ENCODE measurements around the gene PCDHGA9. TPM values are rescaled to one million over a fixed set of nuclear protein-coding genes. Genes with fewer than 3 reads are reported as not detected.
"Not testable (repeated sequence)": the region's sequence is repeated elsewhere in the genome, so short reads cannot be mapped to it uniquely, and the experiment has no call there.

PCDHGA9 gene
- total RNA-seq, 4 donors from 2014 or later: 4.1 to 8.3 (median 5.6) TPM

DNA sequence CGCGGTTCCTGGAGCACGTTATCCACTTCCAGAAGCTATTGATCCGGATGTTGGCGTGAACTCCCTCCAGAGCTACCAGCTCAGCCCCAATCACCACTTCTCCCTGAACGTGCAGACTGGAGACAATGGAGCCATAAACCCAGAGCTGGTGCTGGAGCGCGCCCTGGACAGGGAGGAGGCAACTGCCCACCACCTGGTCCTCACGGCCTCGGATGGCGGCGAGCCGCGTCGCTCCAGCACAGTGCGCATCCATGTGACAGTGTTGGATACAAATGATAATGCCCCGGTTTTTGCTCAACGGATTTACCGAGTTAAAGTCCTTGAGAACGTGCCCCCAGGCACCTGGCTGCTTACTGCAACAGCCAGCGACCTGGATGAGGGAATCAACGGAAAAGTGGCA, 809 bp downstream of the PCDHGA9 start:
- TF ChIP-seq, protein P1, sequence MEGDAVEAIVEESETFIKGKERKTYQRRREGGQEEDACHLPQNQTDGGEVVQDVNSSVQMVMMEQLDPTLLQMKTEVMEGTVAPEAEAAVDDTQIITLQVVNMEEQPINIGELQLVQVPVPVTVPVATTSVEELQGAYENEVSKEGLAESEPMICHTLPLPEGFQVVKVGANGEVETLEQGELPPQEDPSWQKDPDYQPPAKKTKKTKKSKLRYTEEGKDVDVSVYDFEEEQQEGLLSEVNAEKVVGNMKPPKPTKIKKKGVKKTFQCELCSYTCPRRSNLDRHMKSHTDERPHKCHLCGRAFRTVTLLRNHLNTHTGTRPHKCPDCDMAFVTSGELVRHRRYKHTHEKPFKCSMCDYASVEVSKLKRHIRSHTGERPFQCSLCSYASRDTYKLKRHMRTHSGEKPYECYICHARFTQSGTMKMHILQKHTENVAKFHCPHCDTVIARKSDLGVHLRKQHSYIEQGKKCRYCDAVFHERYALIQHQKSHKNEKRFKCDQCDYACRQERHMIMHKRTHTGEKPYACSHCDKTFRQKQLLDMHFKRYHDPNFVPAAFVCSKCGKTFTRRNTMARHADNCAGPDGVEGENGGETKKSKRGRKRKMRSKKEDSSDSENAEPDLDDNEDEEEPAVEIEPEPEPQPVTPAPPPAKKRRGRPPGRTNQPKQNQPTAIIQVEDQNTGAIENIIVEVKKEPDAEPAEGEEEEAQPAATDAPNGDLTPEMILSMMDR (IDR thresholded peaks at IDR 0.05; ENCODE audit: low read depth): no peak

DNA sequence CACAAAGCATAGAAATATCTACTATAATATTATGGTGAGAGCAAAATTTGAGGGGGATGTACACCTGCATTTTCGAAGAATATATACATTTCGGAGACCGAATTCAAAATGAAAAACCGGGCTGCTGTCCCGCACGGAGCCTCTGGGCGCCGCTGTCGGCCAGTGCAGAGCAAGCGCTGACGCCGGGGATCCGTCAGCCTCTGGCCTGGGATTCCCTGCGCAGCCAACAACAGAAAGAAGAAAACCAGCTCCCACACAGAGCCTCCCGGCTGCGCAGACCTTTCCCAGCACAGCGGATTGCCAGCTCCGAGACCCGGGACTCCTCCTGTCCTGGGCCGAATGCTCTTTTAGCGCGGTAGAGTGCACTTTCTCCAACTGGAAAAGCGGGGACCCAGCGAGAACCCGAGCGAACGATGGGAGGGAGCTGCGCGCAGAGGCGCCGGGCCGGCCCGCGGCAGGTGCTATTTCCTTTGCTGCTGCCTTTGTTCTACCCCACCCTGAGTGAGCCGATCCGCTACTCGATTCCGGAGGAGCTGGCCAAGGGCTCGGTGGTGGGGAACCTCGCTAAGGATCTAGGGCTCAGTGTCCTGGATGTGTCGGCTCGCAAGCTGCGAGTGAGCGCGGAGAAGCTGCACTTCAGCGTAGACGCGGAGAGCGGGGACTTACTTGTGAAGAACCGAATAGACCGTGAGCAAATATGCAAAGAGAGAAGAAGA, 5.4 kb downstream of the PCDHGA9 start, which contains the start of gene PCDHGB6:
PCDHGB6 (plus strand) TSS at position 232 of the 716 bp plus-strand sequence; CDS start at position 414, 182 bp downstream.
- TF ChIP-seq, protein P1 (IDR thresholded peaks at IDR 0.05; ENCODE audit: low read depth): not testable (repeated sequence)

DNA sequence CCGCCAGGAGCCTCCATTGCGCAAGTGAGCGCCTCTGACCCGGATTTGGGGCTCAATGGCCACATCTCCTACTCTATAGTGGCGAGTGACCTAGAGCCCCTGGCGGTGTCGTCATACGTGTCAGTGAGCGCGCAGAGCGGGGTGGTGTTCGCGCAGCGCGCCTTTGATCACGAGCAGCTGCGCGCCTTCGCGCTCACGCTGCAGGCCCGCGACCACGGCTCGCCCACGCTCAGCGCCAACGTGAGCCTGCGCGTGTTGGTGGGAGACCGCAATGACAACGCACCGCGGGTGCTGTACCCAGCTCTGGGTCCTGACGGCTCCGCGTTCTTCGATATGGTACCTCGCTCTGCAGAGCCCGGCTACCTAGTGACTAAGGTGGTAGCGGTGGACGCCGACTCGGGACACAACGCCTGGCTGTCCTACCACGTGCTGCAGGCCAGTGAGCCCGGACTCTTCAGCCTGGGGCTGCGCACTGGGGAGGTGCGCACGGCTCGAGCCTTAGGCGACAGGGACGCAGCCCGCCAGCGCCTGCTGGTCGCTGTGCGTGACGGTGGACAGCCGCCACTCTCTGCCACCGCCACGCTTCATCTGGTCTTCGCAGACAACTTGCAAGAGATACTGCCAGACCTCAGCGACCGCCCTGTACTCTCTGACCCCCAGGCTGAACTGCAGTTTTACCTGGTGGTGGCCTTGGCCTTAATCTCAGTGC, 7.2 kb downstream of the PCDHGA9 start:
- TF ChIP-seq, protein P1 (IDR thresholded peaks at IDR 0.05; ENCODE audit: low read depth): no peak

DNA sequence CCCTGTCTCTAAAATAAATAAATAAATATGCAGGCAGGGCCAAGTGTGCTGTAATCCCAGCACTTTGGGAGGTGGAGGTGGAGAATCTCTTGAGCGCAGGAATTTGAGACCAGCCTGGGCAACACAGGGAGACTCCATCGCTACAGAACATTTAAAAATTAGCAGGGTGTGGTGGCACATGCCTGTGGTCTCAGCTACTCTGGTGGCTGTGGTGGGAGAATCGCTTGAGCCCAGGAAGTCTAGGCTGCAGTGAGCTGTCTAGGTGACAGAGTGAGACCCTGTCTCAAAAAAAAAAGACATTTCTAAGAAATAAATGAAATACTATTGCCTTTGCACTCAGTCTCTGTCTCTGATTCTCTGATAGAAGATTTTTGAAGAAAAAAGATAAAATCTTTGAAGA, 9.0 kb downstream of the PCDHGA9 start:
- TF ChIP-seq, protein P1 (IDR thresholded peaks at IDR 0.05; ENCODE audit: low read depth): no peak

DNA sequence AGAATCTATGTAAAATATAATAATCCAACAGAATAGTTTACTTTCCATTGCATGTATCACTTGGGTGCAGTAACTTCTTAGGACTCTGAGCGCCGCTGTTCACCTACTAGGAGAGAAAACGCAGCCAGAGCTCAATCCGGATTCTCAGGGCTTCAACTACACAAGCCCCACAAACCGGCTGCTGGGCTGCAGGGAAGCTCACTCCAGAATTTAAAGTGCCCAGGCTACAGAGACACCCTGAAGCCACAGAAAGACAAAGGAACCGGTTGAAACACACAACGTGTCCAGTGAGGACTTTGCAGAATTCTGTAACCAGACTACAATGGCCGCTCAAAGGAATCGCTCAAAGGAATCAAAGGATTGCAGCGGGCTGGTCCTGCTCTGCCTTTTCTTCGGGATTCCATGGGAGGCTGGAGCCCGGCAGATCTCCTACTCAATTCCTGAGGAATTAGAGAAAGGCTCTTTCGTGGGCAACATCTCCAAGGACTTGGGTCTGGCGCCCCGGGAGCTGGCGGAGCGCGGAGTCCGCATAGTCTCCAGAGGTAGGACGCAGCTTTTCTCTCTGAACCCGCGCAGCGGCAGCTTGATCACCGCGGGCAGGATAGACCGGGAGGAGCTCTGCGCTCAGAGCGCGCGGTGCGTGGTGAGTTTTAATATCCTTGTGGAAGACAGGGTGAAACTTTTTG, 10.4 kb downstream of the PCDHGA9 start, which contains the start of gene PCDHGA10:
PCDHGA10 (plus strand) TSS at position 134 of the 686 bp plus-strand sequence; CDS start at position 323, 189 bp downstream.
- TF ChIP-seq, protein P1 (IDR thresholded peaks at IDR 0.05; ENCODE audit: low read depth): no peak

DNA sequence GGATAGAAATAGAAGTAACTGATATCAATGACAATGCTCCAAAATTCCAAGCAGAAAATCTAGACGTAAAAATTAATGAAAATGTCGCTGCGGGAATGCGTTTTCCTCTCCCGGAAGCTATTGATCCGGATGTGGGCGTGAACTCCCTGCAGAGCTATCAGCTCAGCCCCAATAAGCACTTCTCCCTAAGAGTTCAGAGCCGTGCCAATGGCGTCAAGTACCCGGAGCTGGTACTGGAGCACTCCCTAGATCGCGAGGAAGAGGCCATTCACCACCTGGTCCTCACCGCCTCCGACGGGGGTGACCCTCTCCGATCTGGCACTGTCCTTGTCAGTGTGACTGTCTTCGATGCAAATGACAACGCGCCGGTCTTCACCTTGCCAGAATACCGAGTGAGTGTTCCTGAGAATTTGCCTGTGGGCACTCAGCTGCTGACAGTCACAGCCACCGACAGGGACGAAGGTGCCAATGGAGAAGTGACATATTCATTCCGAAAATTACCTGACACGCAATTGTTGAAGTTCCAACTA, 11.0 kb downstream of the PCDHGA9 start:
- TF ChIP-seq, protein P1 (IDR thresholded peaks at IDR 0.05; ENCODE audit: low read depth): no peak

All from subcutaneous adipose tissue (tissue), 4 donors.